HL-60 (cell line): ENCODE results near the gene PPP4R3B.

Experiments used
- DNase-seq, 2 experiments: peaks; one replicate each; pipeline ENCODE4 v3.0.0-alpha.2; 2010 to 2020; ENCODE audit warnings: low read depth in 1 of 2, low spot score in 1 of 2
- H3K27ac ChIP-seq: fragments of 250-450 bp; sonication (Bioruptor Pico); replicated peaks from 2 replicates; pipeline ENCODE4 v1.5.1; 2020; ENCODE audit warnings: mild to moderate bottlenecking, moderate library complexity
- H3K27me3 ChIP-seq: fragments of 250-450 bp; sonication (Bioruptor Pico); 2 replicates; pipeline ENCODE4 v1.5.1; 2021; ENCODE audit warnings: mild to moderate bottlenecking, moderate library complexity; ENCODE audit not compliant: insufficient read depth, poor library complexity, severe bottlenecking
- H3K4me3 ChIP-seq: replicated peaks from 2 replicates; pipeline ENCODE4 v1.5.1; 2011; ENCODE audit warnings: mild to moderate bottlenecking, control low read depth, low read length; ENCODE audit not compliant: insufficient read depth
- CTCF ChIP-seq: IDR thresholded peaks from one replicate; pipeline ENCODE4 v1.5.1; 2011; ENCODE audit warnings: low read length, control low read depth, inconsistent platforms; ENCODE audit not compliant: insufficient read depth
- GABPA ChIP-seq: IDR thresholded peaks from 2 replicates; pipeline ENCODE4 v1.6.1; 2012; ENCODE audit warnings: low read depth
- POLR2AphosphoS5 ChIP-seq: IDR thresholded peaks from 2 replicates; pipeline ENCODE4 v1.6.1; 2012; ENCODE audit warnings: low read depth
- SPI1 ChIP-seq: IDR thresholded peaks from 2 replicates; pipeline ENCODE4 v1.6.1; 2012; ENCODE audit warnings: low read depth, mild to moderate bottlenecking, borderline replicate concordance
- TF ChIP-seq, protein P1 (sequence below): IDR thresholded peaks from 2 replicates; pipeline ENCODE4 v1.6.1; 2012; ENCODE audit warnings: low read depth; ENCODE audit not compliant: insufficient replicate concordance

PPP4R3B gene

DNA sequence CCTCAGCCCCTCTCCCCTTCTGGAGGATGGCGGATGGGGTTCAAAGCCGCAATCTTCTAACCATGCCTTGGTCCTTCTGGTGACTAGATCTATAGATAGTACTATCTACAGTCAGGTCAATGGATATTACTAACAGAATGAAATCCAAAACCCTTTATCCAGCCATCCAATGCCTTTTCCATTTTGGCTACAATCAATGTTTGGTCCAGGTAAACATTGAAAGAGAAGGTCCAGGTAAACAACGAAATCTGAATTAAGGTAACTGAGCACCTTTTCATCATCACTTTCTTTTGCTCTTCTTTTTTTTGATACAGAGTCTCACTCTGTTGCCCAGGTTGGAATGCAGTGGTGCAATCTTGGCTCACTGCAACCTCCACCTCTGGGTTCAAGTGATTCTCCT lies 9.7 kb downstream of the PPP4R3B start:
- no peaks in the 10 kb centered on the region for H3K27me3 ChIP-seq
- no peak overlapping the region for H3K27ac ChIP-seq
- TF ChIP-seq SPI1 (no peak), CTCF (no peak), GABPA (no peak), POLR2AphosphoS5 (no peak)
- TF ChIP-seq, protein P1, sequence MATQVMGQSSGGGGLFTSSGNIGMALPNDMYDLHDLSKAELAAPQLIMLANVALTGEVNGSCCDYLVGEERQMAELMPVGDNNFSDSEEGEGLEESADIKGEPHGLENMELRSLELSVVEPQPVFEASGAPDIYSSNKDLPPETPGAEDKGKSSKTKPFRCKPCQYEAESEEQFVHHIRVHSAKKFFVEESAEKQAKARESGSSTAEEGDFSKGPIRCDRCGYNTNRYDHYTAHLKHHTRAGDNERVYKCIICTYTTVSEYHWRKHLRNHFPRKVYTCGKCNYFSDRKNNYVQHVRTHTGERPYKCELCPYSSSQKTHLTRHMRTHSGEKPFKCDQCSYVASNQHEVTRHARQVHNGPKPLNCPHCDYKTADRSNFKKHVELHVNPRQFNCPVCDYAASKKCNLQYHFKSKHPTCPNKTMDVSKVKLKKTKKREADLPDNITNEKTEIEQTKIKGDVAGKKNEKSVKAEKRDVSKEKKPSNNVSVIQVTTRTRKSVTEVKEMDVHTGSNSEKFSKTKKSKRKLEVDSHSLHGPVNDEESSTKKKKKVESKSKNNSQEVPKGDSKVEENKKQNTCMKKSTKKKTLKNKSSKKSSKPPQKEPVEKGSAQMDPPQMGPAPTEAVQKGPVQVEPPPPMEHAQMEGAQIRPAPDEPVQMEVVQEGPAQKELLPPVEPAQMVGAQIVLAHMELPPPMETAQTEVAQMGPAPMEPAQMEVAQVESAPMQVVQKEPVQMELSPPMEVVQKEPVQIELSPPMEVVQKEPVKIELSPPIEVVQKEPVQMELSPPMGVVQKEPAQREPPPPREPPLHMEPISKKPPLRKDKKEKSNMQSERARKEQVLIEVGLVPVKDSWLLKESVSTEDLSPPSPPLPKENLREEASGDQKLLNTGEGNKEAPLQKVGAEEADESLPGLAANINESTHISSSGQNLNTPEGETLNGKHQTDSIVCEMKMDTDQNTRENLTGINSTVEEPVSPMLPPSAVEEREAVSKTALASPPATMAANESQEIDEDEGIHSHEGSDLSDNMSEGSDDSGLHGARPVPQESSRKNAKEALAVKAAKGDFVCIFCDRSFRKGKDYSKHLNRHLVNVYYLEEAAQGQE = no peak
- no peak overlapping the region for H3K4me3 ChIP-seq
- DNase-seq = no peak

GRCh38 chr2:55604027-55604565 lies 13.3 kb downstream of the PPP4R3B start:
- DNase-seq = no peak
- H3K27me3 ChIP-seq = no peaks in the 10 kb centered on the region
- TF ChIP-seq GABPA (no peak), POLR2AphosphoS5 (no peak), CTCF (no peak), SPI1 (no peak)
- TF ChIP-seq, protein P1 = no peak
- no peak overlapping the region for H3K27ac ChIP-seq
- no peak overlapping the region for H3K4me3 ChIP-seq

- no peaks in the 10 kb centered on the region for H3K27me3 ChIP-seq
- no peak for DNase-seq
- no peak overlapping the region for H3K27ac ChIP-seq
- H3K4me3 ChIP-seq = no peak overlapping the region
- TF ChIP-seq GABPA (no peak), SPI1 (no peak), POLR2AphosphoS5 (no peak), CTCF (no peak)
- TF ChIP-seq, protein P1 = no peak
Observed at GRCh38 chr2:55601849-55602248, 15.6 kb downstream of the PPP4R3B start.
